GM12891 (cell line): Measurements from ENCODE around the gene MMP26.

Source experiments
- POLR2A ChIP-seq: IDR thresholded peaks from 2 replicates; pipeline ENCODE4 v1.6.1; 2011; ENCODE audit warnings: low read depth, low read length, control low read depth
- POLR2AphosphoS5 ChIP-seq: IDR thresholded peaks from 2 replicates; pipeline ENCODE4 v1.6.1; 2011; ENCODE audit warnings: low read depth, low read length, control low read depth
- TAF1 ChIP-seq: IDR thresholded peaks from 2 replicates; pipeline ENCODE4 v1.6.1; 2011; ENCODE audit warnings: low read depth, low read length, control low read depth

DNA sequence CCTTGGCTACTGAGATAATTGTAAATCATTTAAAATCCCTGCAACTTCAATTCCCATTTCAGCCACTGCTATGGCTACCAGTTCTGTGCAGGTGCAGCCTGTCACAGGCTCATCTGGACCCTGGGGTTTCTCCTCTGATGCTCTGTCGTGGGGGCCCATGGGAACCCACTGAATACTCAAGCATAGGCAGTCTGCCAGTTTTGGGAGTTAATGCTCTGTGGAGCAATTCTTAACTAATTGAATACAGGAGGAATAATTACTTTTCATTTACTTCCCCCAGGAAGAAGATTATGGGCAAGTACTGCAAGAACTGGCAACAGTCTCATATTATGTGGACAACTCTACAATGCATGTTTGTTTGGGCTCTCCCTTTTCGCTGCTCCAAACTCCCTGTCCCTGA is 32.8 kb upstream of the MMP26 start:
- TF ChIP-seq POLR2A (no peak), POLR2AphosphoS5 (no peak), TAF1 (no peak)
